Non-pigmented ciliary epithelial cell (primary cell): ENCODE results near the gene LAMA2.

Experiments used
- DNase-seq: peaks from one replicate; pipeline ENCODE4 v3.0.0-alpha.2; 2010; ENCODE audit warnings: low read depth

LAMA2 gene

DNA sequence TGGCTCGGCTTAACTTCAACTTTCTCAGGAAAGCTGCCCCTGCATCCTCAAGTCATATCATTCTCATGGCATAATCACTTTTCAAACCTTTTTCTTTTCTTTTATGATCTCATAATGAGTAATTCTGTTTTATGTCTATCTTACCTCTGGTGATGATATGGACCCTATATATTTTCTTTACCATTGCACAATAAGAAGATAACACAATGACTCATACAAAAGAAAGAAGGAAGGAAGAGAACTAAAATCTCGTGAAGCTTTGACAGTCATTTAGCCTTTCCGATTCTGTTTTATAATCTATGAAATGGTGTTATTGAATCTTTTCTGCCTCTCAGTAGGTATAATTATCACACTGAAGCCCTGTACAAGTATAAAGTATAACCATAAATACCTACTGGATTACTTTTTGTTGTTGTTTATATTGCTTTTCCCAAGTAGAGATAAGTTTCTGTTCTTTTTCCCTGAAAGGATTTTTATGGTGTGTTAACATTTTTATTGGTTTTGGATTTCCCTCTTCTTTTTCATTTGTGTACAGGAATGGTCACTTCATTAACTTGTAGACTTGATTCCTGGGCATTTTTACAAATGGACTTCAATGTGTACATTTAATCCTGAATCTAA is 300.9 kb downstream of the LAMA2 start:
- DNase-seq, result no peak

DNA sequence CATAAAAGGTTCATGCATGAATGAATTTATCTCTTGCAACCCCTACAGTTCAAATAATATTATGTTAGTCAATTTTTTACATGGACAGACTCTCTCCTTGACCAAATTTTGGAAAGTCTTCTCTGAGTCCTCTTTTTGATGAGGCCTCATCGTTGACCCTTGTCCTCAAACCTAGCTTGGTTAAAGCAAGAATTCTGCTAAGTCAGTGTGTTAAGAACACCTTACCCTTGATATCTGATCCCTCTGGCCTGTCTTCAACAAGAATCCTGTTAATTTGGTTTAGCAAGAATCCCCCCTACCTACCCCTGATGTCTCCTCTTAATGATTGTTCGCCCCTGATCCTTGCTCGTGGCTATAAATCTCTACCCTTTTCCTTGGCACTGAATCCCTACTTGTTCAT is 301.4 kb downstream of the LAMA2 start:
- no peak for DNase-seq

DNA sequence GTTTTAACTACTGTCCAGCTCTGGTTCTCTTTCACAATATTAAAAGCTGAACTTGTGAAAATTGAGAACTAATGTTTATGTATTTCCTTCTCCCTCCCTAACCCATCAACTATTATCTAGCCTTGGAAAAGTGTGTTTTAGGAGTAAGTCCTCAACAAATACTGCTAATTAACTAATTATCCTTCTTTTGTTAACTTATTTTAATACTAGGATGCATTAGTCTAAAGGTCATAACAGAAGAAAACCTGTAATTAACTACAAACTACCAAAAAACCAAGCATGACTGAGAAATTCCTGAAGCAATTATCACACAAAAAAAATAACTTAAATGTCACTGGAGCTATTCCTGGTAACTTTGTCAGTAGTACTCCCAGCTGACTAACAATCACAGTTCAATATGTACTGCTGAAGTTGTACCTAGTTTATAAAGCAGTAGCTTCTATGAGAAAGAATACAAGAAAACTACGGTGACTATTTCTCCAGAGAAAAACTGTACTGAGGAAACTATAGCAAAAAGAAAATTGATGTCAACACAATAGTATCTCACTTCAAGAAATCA is 301.9 kb downstream of the LAMA2 start:
- DNase-seq, result no peak

DNA sequence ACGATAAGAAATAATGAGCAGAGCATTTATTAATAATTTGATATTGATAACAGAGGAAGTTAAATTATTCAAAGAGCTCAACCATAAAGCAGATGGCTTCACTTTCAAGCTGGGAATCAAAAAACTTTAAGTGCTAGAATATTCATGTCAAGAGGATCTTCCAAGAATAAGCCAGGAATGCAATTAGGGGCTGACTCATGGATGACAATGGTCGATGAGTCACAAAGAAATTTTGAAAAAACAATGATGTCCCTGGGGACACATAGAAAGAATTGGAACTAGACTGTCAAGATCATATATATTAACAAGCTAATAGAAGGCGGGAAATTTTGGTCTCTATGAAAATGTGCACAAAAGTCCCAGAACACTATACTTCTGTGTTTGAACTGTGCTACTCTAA is 304.1 kb downstream of the LAMA2 start:
- no peak for DNase-seq

DNA sequence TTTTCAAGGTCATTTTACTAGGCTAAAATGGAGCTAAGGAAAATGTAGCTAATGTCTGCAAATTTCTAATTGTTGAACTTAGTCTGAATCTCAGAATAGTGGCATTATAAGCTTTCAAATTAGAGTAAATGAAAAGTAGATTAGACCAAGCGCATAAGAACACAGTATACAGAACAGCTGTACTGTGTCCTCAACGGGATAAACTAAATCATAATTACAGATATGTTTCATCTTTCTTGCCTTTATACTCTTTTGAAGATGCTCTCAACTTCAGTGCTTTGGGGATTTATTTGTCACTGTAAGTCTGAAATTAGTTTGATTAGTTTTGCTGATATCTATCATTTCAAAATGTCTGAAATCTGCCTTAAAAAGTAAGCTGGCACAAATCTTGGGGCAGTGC is 305.4 kb downstream of the LAMA2 start:
- DNase-seq, result no peak

DNA sequence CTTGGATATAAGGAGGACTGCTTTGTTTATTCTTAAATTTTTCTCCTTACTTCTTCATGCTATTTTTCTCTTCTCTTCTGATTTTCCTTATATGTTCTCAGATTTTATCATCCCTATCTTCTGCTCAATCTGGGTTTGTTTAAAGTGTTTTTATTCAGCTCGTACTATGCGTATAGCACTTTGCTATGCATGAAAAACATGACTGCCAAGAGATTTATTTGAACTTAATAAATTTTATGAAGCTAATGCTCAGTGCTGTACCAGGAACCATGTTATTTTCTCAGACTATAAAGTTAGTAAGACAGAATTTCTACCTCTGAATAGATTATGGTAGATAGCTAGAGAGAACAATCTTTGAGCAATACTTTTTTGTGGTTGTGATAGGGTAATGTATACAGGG is 305.9 kb downstream of the LAMA2 start:
- no peak for DNase-seq

DNA sequence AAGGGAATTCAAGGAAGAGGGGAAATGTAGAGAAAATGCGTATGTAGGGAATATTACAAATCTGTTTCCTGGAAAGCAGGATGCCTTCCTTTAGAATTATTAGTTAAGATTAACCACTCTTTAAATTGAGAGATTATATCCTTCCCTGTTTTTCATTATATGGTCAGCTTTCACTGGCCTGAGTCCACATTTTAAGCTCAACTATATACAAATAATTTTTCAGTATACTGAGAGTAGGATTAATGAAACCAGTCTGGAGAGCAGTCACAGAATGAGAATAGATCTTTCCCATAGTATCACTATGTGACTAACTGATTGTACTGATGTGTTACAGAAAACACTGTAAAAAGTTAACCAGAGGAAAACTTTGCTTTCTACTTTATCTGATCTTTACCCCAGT is 306.3 kb downstream of the LAMA2 start:
- DNase-seq, result no peak

DNA sequence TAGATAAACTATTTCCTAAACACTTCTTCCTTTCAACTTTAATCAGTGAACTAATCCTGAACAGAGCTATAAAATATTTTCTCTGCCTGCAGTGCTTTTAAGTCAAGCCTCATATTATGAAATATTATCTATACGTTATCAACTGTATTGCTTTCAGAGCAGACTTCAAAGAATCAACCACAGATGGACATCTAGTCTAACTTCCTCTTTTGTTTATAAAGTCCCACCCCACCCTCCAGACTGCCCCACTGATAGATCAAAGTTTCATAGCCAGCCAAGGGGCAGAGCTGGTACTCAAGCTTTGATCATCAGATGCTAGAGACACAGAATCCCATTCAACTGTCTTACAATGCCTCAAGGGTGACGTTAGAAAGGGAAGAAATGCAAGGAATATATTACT is 308.3 kb downstream of the LAMA2 start:
- DNase-seq, result no peak

DNA sequence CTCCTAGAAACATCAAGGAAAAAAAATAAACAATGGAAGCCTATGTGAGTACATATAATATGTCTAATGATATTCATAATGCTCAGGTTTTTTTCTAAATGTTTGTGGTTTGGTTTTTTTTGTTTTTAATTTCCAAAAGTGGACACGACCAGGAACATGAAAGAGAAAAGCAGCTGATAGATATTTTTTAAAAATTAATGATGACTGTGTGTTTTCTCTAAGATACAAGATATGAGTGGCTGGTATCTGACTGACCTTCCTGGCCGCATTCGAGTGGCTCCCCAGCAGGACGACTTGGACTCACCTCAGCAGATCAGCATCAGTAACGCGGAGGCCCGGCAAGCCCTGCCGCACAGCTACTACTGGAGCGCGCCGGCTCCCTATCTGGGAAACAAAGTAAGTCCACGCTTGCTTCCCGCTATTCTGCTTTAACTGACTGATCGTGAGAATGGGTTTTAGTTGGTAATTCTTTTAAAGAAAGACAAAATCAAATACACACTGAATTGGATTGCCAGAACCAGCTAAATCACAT is 309.6 kb downstream of the LAMA2 start:
- DNase-seq, result no peak

DNA sequence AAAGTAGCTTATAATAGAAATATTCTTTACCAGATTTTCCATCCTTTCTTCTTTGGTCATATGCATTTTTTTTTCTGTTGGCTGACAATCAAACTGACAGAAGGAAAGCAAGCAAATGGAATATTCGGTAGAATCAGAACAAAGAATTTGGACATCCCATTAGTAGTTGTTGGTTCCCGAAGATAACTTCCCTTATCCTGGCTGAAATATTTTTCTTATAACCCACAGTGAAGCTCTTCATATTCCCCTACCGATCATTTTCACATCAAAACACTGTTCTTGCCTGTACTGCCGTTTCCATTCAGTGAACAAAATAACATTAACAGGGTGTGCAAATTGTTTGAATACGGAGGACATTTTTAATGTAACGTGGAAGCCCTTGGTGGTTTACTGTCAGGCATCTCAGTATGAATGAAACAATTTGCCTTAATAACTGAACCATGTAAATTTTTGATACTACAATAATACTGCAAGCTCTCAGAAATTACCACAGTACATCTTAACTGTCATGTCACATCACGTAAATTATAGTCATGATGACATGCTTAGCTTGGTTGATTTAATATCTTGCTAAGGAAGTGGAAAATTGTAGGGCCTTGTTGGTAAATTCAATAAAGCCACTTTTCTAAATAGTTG is 311.5 kb downstream of the LAMA2 start:
- DNase-seq, result no peak

DNA sequence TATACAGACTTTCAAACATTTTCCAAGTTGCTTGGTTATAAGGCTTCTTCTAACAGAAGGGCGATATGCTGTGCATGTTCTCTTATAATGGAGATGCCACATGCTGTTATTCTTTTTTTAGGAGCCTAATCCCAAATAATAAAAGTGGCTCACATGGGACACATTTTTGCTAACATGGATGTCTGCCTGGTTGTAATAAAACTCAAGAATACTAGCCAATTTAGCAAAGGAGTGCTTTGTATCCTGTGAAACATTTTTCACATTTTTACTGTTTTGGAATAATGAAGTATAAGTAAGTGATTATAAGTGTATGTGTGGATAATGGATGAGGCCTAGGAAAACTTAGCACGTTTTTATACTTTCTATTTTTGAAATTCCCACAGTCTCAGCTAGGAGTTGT is 312.2 kb downstream of the LAMA2 start:
- no peak for DNase-seq

DNA sequence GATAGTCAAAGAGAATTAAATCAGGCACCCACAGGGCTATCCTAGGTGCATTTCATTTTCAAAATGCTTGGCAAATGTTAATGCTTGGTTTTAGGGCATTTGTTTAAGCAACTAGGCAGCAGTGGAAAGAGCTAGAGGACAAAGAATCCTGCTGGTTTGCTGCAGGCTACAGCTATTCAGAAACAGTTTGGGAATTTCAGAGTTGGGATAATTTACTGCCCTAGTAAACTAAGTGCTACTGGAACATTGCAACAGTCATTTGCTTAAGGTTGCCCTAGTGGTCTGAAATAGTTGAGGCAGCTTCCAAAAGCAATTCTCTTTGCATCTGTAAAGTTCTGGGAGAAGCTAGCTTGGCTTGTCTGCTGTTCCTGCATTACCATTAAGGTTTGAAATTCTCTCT is 312.7 kb downstream of the LAMA2 start:
- DNase-seq, result no peak

DNA sequence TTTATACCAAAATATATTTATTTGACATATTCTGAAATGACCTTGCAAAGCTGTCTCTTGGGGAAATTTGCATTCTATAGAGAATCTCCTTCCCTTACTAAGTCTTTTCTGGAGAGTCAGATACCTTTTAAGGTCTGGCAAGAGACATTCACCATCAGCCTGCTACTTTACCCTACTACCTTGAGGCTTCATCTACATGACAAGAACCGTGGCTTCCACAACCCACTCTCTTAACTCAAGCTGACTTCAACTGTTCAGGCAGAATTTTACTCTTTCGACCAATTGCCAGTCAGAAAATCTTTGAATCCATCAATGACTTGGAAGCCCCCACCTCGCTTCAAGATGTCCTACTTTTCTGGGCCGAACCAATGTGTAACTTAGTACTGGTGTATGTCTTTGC is 314.2 kb downstream of the LAMA2 start:
- DNase-seq, result no peak

DNA sequence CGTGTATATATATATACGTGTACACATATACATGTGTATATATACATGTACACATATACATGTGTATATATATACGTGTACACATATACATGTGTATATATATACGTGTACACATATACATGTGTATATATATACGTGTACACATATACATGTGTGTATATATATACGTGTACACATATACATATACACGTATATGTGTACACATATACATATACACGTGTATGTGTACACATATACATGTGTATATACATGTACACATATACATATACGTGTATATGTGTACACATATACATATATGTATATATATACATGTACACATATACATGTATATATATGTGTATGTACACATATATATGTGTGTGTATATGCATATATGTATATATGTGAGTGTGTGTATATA is 317.2 kb downstream of the LAMA2 start:
- DNase-seq, result no peak

DNA sequence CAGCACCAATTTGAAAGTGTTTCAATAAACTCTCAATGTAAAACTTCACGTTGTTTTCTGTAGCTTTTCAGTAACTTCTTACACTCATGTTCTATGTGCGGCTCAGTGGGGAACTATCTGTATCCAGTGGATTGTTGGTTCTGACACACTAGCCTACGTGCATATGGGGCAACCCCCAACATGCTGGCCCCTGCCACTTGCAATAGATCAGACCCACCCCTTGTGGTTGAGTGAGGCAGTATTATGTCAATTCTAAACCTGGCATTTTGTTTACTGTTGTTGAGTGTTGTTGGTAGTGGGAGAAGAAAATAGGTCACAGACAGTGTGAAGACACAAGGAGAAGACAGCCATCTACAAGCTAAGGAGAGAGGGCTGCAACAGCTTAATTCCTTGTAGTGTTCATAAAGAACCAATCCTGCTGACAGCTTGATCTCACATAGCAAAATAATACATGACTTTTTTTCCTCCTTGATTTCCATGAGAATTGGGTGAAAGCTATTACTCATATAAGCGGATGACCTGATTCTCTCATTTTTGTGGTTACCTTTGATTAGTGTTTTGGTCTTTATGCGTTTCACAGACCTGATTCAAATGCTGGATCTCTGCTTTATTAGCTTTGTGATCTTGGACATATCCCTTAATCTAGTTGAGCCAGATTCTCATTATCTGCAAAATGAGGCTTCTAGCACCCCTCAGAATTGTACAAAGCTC is 320.4 kb downstream of the LAMA2 start:
- no peak for DNase-seq

DNA sequence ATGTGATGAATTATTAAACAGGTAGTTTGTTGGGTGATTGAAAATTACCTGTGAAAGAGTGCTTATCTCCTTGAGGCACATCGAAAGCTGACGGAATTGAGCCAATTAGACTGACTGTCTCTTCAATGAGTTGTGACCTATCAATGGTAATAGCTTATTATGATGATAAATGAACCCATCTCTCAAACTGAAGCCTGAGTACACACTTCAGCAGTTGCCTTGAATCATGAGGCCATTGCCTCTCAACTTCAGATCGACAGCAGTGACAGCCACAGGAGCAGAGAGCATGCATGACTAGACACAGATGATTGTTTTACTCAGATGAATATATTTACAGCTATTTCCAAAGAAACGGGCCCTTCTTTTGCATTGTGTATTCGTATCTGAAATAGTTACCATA is 323.9 kb downstream of the LAMA2 start:
- DNase-seq, result no peak

DNA sequence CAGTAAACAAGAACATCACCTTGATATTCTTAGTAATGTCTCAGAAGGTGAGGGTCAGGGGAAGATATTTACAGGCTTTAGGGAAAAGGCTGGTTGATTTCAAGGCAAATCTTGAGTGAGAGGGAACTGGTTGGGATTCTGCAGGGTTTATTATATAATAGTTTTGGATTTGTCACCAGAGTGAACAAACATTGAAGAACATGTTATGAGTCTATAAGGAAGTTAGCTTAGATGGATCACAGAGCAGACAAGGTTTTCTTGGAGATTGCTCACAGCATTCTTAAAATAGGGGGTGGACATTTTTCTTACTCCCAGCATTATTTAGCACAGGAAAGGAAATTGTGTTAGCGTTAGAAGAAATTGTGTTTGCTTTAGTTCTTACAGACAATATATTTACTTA is 324.9 kb downstream of the LAMA2 start:
- no peak for DNase-seq

DNA sequence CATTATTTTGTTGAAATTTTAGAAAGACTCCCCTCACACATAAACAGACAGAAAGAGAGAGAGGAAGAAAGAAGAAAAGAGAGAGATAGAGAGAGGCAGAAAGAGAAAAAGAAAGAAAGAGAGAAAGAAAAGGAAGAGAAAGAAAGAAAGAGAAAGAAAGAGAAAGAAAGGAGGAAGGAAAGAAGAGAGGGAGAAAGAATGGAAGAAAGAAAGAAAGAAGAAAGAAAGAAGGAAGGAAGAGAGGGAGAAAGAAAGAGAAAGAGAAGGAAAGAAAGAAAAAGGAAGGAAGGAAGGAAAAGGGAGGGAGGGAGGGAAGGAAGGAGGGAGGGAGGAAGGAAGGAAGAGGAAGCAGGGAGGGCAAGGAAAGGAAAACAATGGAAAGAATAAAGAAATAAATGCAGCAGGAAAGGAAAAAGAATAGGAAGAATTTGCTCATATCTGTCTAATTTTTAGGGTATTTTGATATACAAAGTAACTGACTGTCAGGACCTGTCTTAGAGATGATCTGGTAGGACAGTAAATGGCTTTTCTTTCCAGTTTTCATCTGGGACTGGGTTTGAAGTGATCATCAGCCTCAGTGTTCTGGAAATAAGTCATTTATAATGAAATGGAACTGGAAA is 325.6 kb downstream of the LAMA2 start:
- no peak for DNase-seq

DNA sequence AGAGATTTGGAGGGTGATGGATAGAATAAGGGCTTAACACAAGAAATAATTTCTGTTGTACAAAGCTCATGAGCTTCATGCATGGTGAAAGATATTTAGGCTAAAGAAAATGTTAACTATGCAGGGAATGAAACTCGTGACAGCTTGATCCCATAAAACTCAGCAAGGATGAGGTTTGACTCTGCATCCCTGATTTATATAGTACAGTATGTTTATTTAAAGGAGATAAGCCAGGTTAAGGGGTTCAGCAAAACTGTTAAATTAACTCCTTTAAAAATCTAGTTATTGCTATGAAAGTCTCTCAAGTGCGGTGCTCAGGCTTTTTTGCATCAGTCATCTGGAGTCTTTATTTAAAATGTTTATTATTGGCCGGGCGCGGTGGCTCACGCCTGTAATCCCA is 326.4 kb downstream of the LAMA2 start:
- no peak for DNase-seq

DNA sequence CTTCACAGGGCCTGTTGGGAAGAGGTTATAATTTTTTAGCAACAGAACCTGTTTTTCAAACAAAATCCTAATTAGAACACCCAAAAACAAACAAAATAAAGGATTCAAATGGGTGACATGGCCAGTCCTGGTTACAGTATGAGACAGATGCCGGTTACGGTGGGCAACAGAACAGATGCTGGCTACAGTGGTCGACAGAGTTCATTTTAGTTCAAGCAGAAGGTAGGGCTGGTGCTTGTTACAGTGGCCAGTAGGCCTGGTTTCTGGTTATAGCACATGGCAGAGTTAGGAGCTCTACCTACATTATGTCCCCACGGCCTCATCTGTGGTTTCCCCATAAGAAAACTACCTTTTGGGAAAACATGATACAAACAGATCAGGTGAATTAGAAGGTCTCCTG is 327.7 kb downstream of the LAMA2 start:
- DNase-seq, result no peak

DNA sequence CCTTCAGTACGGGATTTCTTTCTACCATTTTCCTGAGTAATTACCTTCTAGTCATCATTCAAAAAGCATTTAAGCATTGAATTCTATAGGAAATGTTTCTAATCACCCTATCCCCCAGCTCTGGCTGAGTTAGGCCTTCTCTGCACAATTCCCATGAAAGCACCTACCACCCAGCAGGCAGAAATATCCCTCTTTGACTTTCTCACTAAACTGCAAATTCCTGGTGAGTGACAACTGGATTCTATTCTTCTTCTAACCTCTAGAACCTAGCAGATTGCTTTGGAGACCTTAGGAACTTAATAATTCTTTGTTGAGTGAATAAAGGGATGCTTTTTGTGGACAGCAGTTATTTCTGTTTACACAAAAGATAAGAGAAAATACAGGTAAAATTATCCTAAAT is 328.7 kb downstream of the LAMA2 start:
- no peak for DNase-seq

DNA sequence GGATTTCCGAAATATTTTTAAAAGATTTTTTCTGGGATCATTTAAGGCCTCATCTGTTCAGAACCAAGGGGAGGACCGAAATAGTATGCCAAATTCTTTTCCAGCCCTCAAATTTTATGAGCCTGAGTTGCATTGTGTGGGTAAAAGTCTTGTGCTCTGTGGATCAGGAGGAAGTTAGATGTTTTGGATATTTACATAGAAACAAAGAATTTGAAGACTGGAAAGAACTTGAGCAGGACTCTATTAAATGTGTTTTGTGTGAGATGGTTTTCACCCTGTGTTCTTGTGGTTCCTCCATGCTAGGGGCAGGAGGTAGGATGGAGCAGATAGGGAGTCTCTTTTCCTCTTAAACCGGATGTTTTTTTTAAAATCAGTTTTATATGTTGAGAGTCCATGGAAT is 329.1 kb downstream of the LAMA2 start:
- DNase-seq, result no peak

DNA sequence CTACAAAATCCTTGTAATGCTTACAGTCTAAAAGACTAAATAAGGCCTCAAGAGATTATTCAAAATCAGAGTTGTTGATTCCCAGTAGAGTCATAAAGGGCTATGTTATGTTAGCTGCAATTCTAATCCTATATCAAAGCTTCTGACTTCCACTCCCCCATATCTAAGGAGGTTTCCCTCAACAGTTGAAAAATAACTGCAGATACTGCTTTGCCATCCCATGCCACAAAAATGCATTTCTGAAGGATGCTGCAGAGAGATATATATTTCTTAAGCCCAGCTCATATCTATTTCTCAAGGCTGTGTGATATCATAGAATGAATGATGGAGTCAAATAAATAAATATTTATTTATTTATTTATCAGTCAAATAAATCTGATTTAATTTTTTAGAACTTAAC is 332.3 kb downstream of the LAMA2 start:
- no peak for DNase-seq
